GM21423 (cell line): ENCODE data around the gene ARHGAP1.

ENCODE experiments used
- ATAC-seq: cut with Tn5 transposase; IDR thresholded peaks from one replicate; pipeline ENCODE4 v1.9.1; 2021; ENCODE audit warnings: mild to moderate bottlenecking, moderate library complexity; ENCODE audit not compliant: unreplicated experiment

Gene ARHGAP1

DNA sequence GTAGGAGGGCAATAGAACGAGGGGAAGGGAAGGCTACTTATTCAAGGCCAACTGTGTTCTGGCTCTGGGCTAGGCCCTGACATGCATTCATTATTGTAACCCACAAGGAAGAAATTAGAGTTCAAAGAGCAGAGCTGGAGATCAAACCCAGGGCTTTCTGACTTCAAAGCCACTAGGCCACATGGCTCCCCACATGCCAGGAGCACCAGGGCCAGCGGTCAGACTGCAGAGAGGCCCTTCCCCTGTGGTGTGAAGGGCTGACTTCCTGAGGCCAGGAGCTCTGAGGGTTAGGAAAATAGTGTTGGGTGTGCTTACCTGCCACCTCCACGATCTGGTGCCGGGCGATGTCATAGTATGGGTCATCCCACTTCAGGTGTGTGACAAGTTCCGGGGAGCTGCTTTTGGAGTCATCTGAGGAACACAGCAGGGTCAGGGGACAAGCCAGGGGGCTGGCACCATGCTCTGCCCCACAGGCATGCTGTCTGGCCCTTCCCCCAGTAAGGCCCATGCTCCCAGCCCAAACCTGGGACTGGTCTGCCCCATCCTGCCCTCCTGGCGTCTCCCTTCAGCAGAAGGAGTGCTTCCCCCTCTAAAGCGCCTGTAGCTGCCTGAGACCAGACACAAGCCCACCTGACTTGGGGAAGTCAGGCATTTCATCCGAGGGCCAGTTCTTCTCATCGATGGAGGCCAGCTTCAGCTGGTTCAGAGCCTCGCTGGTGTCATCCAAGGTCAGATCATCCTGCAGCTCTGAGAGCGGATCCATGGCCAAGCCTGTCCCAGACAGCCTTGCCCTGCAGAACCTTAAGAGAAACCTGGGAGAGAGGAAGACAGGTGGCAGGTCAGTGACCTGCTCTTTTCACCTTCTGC, 4.8 kb downstream of the ARHGAP1 start:
- no peak for ATAC-seq

DNA sequence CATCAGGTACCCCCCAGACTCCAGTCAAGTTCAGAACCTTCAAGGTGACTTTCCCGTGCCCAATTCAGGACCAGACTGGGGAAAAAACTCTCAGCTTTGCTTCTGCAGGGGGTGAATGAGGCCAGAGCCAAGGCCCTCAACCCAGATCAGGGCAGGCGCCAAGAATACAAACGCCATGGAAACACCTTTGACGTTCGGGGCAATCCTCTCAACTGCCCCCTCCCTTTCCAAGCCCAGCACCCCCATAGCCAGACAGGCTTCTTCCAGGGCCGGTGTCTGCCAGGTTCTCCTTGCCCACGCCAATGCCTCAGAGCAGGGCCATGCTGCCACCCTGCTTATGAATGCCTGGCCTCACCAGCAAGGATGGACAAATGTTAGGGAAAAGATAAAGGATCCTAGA, 5.8 kb downstream of the ARHGAP1 start:
- ATAC-seq, result no peak

- ATAC-seq, result no peak
These were observed 6.3 kb downstream of the ARHGAP1 start for GRCh38 chr11:46694072-46694471.

- ATAC-seq, result no peak
These were observed 6.8 kb downstream of the ARHGAP1 start for GRCh38 chr11:46693597-46694012.

DNA sequence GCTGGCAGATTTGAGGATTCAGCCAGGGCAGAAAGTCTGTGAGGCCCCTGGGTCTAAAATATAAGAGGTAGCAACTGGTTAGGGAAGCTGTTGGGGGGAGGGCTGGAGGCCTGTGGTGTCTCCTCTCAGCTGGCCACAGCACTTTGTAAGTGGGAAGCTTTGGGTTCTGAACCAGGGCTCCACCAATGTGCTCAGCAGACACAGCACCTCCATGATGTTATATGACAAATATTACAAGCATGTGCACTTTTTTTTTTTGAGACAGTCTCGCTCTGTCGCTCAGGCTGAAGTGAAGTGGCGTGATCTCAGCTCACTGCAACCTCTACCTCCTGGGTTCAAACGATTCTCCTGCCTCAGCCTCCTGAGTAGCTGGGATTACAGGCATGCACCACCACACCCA, 8.0 kb downstream of the ARHGAP1 start:
- ATAC-seq, result no peak

DNA sequence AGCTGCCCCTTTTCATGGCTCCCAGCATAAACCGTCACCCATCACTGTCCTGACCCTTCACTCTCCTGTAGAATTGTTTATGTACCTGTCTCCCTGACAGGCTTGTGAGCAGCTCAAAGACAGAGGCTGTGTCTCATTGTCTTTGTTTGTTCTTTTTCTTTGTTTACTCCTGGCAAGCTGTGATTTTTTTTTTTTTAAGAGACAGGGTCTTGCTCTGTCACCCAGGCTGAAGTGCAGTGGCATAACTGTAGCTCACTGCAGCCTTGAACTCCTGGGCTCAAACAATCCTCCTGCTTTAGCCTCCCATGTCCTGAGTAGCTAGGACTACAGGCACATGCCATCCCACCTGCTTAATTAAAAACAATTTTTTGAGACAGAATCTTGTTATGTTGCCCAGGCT, 9.7 kb downstream of the ARHGAP1 start:
- no peak for ATAC-seq

- ATAC-seq, result no peak
These were observed 13.3 kb downstream of the ARHGAP1 start for GRCh38 chr11:46686886-46687795.

DNA sequence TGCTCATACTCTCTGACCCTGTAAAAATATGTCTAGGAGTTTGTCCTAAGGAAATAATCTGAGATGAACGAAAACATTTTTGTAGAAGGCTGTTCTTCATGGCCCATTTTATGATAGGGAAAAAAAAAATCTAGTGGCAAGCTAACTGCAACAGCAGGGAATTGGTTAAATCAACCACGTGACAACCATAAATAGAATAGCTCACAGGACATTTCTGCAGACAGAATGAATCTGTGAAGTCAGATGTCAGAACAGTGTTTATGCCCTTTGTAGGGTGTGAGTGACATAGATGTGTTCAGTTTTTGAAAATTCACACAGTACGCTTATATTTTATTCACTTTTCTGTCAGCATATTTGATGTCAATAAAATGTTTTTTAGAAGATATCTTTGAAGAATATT, 16.1 kb downstream of the ARHGAP1 start:
- ATAC-seq, result no peak

DNA sequence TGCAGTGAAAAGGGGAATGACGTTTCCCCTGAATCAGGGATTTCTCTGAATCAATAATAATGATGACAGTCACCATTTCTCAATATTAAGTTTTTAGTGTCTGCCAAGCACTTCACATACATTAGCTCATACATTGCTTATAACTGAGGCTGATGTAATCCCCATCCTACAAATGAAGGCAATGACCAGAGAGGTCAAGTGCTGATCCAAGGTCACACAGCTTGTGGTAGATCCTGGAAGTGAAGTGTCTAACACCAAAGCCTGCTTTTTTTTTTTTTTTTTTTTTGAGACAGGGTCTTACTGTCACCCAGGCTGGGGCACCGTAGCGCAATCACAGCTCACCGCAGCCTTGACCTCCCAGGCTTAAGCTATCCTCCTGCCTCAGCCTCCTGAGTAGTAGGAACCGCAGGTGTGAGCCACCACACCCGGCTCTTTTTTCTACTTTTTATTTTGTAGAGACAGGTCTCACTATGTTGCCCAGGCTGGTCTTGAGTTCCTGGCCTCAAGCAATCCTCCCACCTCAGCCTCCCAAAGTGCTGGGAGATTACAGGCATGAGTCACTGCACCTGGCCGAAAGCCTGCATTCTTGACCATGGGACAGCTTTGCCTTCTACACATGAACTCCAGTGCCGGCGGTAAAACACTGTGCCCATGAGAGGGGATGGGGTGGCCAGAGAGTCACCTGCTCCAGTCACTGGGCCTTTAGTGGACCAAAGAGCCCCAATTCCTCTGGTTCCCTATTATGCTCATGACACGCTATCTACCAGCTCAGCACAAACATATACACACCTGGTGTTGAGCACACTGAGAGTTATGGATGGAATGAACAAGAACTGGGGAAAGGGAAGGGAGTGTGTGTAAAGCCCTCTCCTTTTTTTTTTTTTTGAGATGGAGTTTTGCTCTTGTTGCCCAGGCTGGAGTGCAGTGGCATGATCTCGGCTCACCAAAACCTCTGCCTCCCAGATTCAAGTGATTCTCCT, 17.4 kb downstream of the ARHGAP1 start:
- ATAC-seq, result no peak

DNA sequence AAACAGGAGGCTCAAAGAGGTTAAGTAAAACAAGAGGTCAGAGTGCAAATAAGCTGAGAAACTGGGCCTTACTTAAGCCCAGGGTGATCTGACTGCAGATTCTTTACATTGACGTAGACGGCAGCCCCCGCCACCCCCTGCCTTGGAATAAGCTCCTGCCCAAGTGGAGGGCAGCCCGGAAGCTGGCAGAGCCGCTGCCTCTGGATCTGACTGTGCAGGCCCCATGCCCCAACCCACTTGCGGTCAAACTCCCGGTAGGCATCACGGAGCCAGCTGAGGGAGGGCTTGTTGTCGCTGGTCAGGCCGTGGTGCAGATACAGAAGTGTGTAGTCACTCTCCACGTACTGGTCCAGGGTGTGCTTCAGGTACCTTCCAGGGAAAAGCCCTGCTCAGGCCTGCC, 18.6 kb downstream of the ARHGAP1 start:
- no peak for ATAC-seq

DNA sequence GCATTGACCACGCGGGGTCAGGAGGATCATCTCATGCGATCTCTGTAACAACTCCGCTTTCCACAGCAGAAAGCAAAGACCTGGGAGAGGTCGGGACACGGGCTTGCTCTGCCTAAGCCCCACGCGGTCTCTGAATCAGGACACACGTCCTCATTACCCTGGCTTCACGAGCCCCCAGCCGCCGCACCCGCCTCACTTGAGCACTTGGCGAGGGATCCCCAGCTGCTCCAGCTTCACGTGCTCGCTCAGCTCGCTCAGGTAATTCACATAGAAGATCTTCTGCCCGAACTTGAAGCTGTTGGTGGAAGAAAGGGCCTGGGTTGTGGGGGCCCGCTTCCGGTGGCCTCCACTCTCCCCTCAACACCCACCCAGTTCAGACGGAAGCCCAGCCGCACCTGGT, 19.6 kb downstream of the ARHGAP1 start:
- no peak for ATAC-seq

GRCh38 chr11:46680164-46680760, 20.2 kb downstream of the ARHGAP1 start:
- no peak for ATAC-seq

DNA sequence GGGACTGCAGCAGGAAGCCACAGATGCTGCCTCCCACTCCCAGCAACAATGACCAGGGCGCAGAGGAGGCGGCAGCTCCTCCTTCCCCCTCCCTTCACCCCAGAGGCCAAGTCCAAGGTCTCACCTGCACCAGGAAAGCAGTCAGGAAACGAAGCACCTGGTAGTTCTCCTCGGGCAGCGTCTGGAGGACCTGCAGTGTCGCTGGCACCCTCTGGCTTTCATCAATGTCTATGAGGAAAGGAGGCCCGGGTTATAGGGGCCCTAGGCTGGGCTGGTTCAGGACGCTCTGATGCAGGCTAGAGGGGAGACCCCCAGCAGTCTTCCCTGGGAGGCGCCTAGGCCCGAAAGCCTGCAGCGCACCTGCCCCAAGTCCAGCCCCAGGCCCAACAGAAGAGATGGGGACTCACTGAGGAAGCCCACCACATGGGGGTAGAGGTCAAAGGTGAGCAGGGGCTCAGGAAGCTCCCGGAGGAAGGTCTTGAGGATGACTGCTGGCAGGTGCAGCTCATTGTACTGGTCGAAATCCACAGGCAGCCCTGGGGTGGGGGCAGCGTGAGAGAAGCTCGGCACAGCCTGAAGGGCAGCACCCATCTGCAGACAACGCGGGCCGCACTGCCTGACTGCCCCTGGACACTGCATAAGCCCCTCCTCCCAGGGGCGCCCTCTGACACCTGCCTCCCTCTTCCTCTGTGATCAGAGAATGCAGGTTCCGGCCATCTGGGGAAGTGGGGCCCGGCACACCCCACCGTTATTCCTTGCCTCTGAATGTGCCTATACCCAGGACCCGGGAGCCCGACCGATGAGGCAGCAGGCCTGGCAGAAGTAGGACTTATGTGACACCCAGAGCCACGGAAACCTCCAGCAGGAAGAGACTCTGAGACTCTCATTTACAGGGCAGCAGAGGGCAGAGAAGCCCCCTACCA, 20.9 kb downstream of the ARHGAP1 start:
- ATAC-seq, result no peak

GRCh38 chr11:46678741-46679130, 21.7 kb downstream of the ARHGAP1 start:
- no peak for ATAC-seq

- ATAC-seq, result no peak
These were observed 22.3 kb downstream of the ARHGAP1 start for GRCh38 chr11:46677991-46678740.

- ATAC-seq, result no peak
These were observed 23.2 kb downstream of the ARHGAP1 start for GRCh38 chr11:46677169-46677568.

- ATAC-seq, result no peak
These were observed 23.8 kb downstream of the ARHGAP1 start for GRCh38 chr11:46676436-46677158.

DNA sequence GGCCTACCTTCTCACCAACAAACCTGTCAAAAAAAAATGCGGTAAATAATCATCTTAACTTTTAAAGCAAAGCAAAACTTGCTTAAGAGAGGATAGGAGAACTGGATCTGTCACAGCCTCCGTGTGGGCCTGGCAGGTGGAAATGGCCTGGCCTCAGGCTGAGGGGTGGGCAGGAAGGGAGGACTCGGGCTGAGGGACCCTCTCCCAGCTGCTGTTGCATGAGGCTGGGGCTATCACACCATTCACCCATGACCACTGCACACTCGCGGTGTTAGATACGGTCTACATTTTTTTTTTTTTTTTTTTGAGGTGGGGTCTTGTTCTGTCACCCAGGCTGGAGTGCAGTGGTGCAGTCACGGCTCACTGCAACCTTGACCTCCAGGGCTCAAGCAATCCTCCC, 24.5 kb downstream of the ARHGAP1 start:
- ATAC-seq, result no peak
